ENCODE measurements around the gene C1QB. TPM values are rescaled to one million over a fixed set of nuclear protein-coding genes. Genes with fewer than 3 reads are reported as not detected.

C1QB gene
- total and polyA plus RNA-seq, 2 donors (not counting 1 experiment from before 2014, with no cell fraction given), result 0.16 TPM; not detected in 1

DNA sequence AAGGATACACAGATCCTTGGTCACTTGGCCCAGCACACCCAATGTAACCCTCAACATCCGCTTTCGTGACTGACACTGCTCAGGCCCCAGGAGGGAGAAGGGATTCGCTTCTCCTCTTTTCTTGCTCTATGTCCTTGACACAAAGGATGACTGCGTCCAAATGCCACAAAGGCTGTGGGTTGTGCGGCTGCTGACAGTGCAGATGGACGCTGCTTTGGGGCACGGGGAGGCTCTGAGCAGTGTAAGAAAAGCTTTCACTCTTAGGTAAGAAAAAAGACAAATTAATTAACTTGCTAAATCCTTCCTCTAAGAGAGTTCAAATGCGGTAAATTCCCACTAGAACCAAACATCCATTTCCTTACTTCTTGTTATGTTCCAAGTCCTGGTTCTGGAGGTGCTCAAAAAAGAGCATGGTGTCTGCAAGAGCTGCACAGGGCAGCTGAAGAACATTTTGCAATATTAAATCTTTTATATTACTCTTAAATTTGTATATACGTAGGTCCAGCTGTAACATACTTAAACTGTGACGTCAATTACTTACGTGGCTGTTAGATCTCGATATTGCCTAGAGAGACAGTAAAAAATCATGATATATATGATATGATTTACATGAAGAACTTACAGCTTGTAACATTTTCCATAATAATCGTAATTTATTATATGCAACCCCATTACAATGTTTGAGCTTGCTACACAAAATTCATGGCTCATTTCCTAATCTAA is 38.2 kb downstream of the C1QB start:
- Histone ChIP-seq H3K9ac (ENCODE audit: low read length) (no peak overlapping the region), H3K9me3 (ENCODE audit: control extremely low read depth in 1 of 3, control insufficient read depth in 2 of 3, insufficient read depth in 1 of 3, low read length in 2 of 3) (no peaks in the 10 kb centered on the region), H3K36me3 (replicated peaks in 1 of 2; ENCODE audit: control extremely low read depth in 1 of 2, control insufficient read depth in 1 of 2, extremely low read depth in 1 of 2, insufficient read depth in 2 of 2, low read length in 1 of 2) (no peaks in the 10 kb centered on the region), H4K20me1 (ENCODE audit: control insufficient read depth, insufficient read depth, low read length, poor library complexity, severe bottlenecking) (no peaks in the 10 kb centered on the region), H3K79me2 (ENCODE audit: control insufficient read depth, insufficient read depth, low read length) (no peaks in the 10 kb centered on the region), H3K4me1 (ENCODE audit: control insufficient read depth in 2 of 2, insufficient read depth in 2 of 2, low read length in 2 of 2) (no peaks in the 10 kb centered on the region), H3K4me2 (replicated peaks; ENCODE audit: low read depth, low read length, poor library complexity, severe bottlenecking) (no peak overlapping the region), H3K27me3 (replicated peaks in 1 of 4; ENCODE audit: control extremely low read depth in 1 of 4, control insufficient read depth in 3 of 4, insufficient read depth in 4 of 4, low read length in 3 of 4) (peaks cover 0 to 3% (median 0%) of the 10 kb centered on the region in 4 experiments), H3K4me3 (ENCODE audit: control extremely low read depth in 1 of 5, extremely low read depth in 1 of 5, insufficient read depth in 1 of 5, low read depth in 2 of 5, low read length in 4 of 5) (no peak overlapping the region), H3K27ac (ENCODE audit: low read length in 2 of 2) (no peak overlapping the region), H2AFZ (ENCODE audit: insufficient read depth, low read depth, low read length, poor library complexity, severe bottlenecking) (no peak overlapping the region)
- Mint-ChIP-seq H3K9me3 (ENCODE audit: insufficient read depth) (no peaks in the 10 kb centered on the region), H3K4me1 (no peaks in the 10 kb centered on the region), H3K4me3 (no peak overlapping the region), H3K27ac (no peak overlapping the region), H3K27me3 (peaks cover 13% of the 10 kb centered on the region)
- 40% methylated on average over 2 of the region's 13 CpGs for WGBS (ENCODE audit: insufficient coverage)
- TF ChIP-seq, protein P1, sequence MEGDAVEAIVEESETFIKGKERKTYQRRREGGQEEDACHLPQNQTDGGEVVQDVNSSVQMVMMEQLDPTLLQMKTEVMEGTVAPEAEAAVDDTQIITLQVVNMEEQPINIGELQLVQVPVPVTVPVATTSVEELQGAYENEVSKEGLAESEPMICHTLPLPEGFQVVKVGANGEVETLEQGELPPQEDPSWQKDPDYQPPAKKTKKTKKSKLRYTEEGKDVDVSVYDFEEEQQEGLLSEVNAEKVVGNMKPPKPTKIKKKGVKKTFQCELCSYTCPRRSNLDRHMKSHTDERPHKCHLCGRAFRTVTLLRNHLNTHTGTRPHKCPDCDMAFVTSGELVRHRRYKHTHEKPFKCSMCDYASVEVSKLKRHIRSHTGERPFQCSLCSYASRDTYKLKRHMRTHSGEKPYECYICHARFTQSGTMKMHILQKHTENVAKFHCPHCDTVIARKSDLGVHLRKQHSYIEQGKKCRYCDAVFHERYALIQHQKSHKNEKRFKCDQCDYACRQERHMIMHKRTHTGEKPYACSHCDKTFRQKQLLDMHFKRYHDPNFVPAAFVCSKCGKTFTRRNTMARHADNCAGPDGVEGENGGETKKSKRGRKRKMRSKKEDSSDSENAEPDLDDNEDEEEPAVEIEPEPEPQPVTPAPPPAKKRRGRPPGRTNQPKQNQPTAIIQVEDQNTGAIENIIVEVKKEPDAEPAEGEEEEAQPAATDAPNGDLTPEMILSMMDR (IDR thresholded peaks at IDR 0.05), result no peak
- TF ChIP-seq EZH2 (IDR thresholded peaks at IDR 0.05; ENCODE audit: borderline replicate concordance, insufficient read depth, low read depth, low read length, poor library complexity, severe bottlenecking), result no peak
- DNase-seq (no peak), ATAC-seq (ENCODE audit: low read depth) (no peak)
- ChIA-PET POLR2A (no interaction called here), CTCF (no interaction called here)
- intact Hi-C loops (cut with micrococcal nuclease), result no loop called here

DNA sequence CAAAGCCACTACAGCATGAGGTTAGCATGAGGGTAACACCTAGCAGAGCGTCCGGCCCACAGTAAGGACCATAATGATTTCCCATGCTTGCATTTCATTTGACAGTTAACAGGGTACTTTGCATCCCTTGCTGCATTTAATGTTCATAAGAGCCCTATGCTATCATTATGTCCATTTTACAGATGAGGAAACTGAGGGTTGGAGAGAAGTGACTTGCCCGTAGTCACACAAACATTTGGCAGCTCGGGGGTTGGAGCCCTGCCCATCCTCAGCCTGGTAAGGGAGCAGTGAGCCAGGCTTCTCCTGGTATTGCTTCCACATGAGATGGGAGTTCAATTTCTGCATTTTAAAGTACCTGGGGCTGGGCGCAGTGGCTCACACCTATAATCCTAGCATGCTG is 41.1 kb downstream of the C1QB start:
- Histone ChIP-seq H3K4me3 (ENCODE audit: control extremely low read depth in 1 of 5, extremely low read depth in 1 of 5, insufficient read depth in 1 of 5, low read depth in 2 of 5, low read length in 4 of 5) (no peak overlapping the region), H3K27ac (ENCODE audit: low read length in 2 of 2) (no peak overlapping the region), H3K27me3 (replicated peaks in 1 of 4; ENCODE audit: control extremely low read depth in 1 of 4, control insufficient read depth in 3 of 4, insufficient read depth in 4 of 4, low read length in 3 of 4) (peaks cover 0 to 3% (median 0%) of the 10 kb centered on the region in 4 experiments), H3K4me2 (replicated peaks; ENCODE audit: low read depth, low read length, poor library complexity, severe bottlenecking) (no peak overlapping the region), H4K20me1 (ENCODE audit: control insufficient read depth, insufficient read depth, low read length, poor library complexity, severe bottlenecking) (no peaks in the 10 kb centered on the region), H2AFZ (ENCODE audit: insufficient read depth, low read depth, low read length, poor library complexity, severe bottlenecking) (no peak overlapping the region), H3K79me2 (ENCODE audit: control insufficient read depth, insufficient read depth, low read length) (no peaks in the 10 kb centered on the region), H3K4me1 (ENCODE audit: control insufficient read depth in 2 of 2, insufficient read depth in 2 of 2, low read length in 2 of 2) (no peaks in the 10 kb centered on the region), H3K36me3 (replicated peaks in 1 of 2; ENCODE audit: control extremely low read depth in 1 of 2, control insufficient read depth in 1 of 2, extremely low read depth in 1 of 2, insufficient read depth in 2 of 2, low read length in 1 of 2) (no peaks in the 10 kb centered on the region), H3K9ac (ENCODE audit: low read length) (no peak overlapping the region), H3K9me3 (ENCODE audit: control extremely low read depth in 1 of 3, control insufficient read depth in 2 of 3, insufficient read depth in 1 of 3, low read length in 2 of 3) (no peaks in the 10 kb centered on the region)
- TF ChIP-seq, protein P1 (IDR thresholded peaks at IDR 0.05), result no peak
- TF ChIP-seq EZH2 (IDR thresholded peaks at IDR 0.05; ENCODE audit: borderline replicate concordance, insufficient read depth, low read depth, low read length, poor library complexity, severe bottlenecking), result no peak
- Mint-ChIP-seq H3K27me3 (no peaks in the 10 kb centered on the region), H3K27ac (no peak overlapping the region), H3K4me1 (no peaks in the 10 kb centered on the region), H3K9me3 (ENCODE audit: insufficient read depth) (no peaks in the 10 kb centered on the region), H3K4me3 (no peak overlapping the region)
- POLR2A ChIA-PET, result no interaction called here
- intact Hi-C loops (cut with micrococcal nuclease), result no loop called here
- DNase-seq (no peak), ATAC-seq (ENCODE audit: low read depth) (no peak)
- 96% methylated on average over 3 of the region's 5 CpGs for WGBS (ENCODE audit: insufficient coverage)
- CTCF ChIA-PET, result no interaction called here

Data from B cell (primary cell).